AG08396 (cell line): Measurements from ENCODE around the gene UPK1B.
"Not testable (repeated sequence)": the region's sequence is repeated elsewhere in the genome, so short reads cannot be mapped to it uniquely, and the experiment has no call there.

Experiments
- DNase-seq: peaks from one replicate; pipeline ENCODE4 v3.0.0; 2012; ENCODE audit warnings: low spot score, mixed read lengths

Gene UPK1B

GRCh38 chr3:119225121-119225520 is 51.7 kb downstream of the UPK1B start:
- no peak for DNase-seq

DNA sequence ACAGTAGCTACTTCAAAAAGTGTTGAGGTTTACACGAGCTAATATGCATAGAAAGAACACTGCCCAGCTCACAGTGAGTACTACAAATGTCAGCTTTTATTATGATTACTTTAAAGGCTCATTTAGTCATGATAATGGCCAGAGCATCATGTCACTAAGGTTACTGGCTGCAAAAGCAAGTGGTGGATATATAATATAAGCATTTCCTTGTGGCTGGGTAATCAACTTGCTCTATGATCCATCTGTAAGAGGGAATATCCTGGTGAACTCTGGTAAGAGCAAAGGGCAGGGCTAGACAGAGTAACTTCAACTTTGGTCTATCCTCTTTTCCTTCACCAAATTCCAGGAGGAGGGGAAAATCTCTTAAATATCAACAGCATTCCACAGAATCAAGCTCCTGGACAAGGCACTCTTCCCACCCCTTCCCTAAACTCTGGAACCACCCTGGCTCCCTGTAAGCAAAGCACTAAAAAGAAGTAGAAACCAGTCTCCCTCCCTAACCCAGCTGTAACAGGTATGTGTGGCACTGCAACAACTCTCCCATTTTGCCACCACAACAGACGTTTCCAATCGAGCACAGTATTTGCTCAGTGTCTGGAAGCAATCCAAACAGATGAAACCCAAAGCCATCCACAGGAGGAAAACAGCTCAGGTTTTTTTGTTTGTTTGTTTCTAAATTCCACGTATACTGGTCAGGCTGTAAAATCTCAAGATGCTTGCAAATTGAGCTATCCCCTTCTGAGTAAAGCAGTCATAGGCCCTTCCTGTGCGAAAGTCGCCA is 53.9 kb downstream of the UPK1B start:
- no peak for DNase-seq

DNA sequence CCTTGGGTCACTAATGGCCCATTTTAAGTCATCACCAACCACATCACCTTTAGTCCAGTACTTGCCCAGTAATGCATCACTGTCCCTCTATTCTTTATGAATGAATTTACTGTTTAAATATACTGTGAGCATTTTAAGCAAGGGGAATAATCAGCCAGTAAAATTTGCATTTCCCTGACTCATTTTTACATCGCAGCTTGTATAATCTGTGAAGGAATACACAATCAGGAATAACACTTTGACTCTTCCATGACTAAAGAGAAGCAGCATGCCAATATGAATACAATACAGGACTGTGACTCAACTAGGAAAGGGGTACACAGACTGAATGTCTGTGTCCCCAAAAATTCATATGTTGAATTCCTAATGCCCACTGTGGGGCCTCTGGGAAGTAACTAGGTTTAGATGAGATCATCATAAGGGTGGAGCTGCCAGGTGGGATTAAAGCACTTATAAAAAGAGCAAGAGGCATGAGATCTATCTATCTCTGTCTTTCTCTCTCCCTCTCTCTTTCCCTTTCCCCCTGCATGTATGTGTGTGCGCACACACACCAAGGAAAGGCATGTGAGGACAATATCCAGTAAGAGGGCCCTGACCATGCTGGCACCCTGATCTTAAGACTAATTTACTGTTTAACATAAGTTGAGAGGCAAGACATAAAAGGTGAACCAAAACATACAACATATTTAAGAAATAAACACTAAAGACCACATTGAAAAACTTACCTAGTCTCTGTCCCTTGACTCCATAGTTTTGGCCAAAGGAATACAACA is 55.2 kb downstream of the UPK1B start:
- no peak for DNase-seq

DNA sequence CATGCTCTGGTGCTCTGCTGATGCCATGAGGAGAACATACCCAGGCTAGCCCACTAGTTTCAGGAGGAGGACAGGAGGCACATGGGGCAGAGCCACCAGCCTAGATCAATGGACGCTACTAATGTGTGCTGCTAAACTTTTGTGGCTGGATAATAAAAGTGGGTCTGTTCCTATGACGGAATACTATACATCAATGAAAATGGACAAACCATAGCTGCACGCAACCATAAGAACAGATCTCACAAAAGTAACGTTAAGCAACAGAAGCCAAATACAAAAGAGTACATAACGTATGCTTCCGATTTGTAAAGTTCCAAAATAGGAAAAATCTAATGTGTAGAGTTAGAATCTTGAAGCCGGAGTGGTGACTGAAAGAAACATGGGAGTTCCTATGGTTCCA is 55.8 kb downstream of the UPK1B start:
- no peak for DNase-seq

DNA sequence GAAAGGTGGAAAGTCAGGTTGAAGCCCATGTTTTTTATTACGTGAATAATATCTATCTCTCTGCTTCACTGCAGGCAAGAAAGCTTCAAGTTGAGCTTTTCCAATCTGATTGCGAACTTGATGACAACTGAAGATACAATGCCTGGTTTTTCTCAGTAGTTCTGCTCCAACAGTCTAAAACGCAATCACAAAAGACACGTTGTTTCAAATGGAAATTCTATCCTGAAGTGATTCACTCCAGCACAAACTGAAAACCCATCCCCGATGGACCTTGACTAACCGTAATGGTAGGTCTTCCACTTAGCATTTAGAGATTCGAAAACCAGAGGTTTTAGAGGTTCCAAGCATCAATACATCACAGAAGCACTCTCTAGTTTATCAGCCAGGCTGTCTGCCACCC is 56.7 kb downstream of the UPK1B start:
- no peak for DNase-seq

DNA sequence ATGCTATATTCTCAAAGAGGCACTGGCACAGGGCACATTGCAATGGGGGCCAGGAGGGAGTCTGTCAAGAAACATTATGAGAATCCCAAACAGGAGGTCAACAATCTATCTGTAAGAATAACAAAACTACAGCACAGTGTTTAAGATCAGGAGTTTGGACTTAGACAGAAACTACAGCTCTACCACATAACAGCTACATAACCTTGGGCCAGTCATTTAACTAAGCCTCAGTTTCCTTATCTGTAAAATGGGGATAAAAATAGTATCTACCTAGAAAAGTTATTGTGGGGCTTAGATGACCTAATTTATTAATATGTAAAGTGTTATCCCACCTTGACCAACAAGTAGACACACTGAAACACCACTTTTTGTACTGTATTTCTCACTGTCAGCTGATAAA is 57.3 kb downstream of the UPK1B start:
- DNase-seq: no peak

DNA sequence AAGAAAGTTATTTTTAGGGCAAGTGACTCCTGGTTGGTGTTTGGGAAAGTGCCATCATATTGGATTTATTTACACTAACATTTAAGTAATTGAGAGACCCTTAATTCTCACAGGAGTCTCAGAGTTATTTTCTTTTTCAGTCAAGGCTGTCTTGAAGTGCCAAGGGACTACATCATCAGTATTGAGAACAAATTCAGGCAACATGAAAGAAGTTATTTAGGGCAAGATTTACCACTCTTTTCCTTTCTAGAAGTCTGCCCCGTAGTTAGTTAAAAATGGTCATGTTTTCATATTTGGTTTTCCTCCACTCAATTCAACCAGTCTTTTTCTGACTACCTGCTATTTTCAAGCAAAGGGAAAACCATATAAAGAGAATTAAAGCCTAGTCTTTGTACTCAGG is 61.2 kb downstream of the UPK1B start:
- no peak for DNase-seq

DNA sequence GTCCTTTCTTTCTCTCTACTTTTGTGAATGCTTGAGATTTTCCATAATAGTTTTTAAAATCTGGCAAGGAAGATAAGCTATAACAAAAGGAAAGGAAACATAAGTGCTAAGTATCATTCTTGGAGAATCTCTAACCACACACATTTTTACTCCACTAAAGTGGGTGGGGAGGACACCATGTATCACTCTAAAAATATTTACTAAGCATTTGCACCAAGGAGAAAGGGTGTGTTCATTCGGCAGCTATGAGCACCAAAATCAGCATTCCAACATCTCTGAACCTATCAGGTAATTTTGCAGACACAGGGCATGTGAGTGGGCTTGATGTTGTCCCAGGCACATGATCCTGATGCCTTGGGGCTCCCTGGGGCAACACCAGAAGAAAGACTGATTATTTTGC is 61.8 kb downstream of the UPK1B start:
- DNase-seq: peak; percentile 43

DNA sequence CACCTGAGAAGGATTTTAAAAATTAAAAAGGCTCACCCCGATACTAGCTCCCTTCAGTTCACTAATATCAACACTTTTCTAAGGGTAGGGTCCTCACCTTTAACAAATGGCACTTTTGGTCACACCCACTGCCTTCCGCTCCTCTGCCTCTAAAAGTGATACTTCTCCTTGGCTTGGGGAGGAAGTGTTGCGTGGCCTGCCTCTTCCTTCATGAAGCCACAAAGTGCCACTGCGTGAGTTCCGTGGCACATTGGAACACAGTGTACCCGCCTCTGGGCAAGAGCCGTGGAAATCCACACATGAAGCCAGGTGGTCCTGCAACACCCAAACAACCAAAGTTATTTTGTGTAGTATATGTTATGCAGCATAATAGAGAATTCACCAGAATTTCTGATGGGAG is 63.4 kb downstream of the UPK1B start:
- no peak for DNase-seq

DNA sequence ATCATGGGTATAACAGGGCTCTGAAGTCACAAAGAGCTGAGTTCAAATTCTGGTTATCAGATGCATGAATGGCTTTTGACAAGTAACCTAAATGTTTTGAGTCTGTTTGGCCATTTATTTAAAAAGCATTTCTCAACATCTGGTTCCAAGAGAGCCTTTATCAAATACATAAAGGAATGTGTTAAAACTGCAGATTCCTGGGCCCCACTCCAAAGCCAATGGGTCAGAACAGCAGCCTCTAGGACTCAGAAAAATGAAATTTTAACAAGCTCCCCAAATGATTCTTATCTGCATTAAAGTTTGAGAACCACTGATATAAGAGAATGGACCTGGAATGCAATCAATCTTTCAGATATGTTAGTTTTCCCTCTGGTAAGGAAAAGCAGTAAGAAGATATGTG is 63.9 kb downstream of the UPK1B start:
- no peak for DNase-seq

DNA sequence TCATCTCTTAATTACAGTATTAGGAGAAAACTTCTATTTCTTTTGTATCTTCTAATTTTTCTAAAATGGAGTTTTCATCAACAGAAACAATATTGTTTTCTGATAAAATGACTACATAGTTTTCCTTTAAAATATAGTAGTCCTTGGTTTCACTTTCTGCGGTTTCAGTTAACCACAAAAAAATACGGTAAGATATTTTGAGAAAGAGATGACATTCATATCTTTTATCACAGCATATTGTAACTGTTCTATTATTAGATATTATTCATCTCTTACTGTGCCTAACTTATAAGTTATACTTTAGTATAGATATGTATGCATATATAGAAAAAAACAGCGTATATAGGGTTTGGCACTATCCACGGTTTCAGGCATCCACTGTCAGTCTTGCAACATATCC is 65.0 kb downstream of the UPK1B start:
- DNase-seq: no peak

- DNase-seq: no peak
These were observed 65.9 kb downstream of the UPK1B start for GRCh38 chr3:119239206-119239820.

- DNase-seq: no peak
These were observed 66.7 kb downstream of the UPK1B start for GRCh38 chr3:119240101-119240590.

GRCh38 chr3:119240591-119241434 is 67.4 kb downstream of the UPK1B start, which contains the start of gene B4GALT4:
B4GALT4 (minus strand) TSS chr3:119240878; CDS start chr3:119230099, 10,779 bp downstream.
- DNase-seq: peak; percentile 93

GRCh38 chr3:119242387-119243057 is 69.1 kb downstream of the UPK1B start:
- not testable (repeated sequence) for DNase-seq

DNA sequence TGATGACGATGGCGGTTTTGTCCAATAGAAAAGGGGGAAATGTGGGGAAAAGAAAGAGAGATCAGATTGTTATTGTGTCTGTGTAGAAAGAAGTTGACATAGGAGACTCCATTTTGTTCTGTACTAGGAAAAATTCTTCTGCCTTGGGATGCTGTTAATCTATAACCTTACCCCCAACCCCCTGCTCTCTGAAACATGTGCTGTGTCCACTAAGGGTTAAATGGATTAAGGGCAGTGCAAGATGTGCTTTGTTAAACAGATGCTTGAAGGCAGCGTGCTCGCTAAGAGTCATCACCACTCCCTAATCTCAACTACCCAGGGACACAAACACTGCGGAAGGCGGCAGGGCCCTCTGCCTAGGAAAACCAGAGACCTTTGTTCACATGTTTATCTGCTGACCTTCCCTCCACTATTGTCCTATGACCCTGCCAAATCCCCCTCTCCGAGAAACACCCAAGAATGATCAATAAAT is 69.7 kb downstream of the UPK1B start:
- not testable (repeated sequence) for DNase-seq

GRCh38 chr3:119243712-119244111 is 70.3 kb downstream of the UPK1B start:
- no peak for DNase-seq

- no peak for DNase-seq
These were observed 72.4 kb downstream of the UPK1B start for GRCh38 chr3:119245778-119246177.
